ENCODE results near the gene C3orf20.
A peak's percentile ranks its signal among the peaks of the same experiment; 100 is the strongest.
"Not testable (repeated sequence)": the region's sequence is repeated elsewhere in the genome, so short reads cannot be mapped to it uniquely, and the experiment has no call there.

C3orf20 gene

DNA sequence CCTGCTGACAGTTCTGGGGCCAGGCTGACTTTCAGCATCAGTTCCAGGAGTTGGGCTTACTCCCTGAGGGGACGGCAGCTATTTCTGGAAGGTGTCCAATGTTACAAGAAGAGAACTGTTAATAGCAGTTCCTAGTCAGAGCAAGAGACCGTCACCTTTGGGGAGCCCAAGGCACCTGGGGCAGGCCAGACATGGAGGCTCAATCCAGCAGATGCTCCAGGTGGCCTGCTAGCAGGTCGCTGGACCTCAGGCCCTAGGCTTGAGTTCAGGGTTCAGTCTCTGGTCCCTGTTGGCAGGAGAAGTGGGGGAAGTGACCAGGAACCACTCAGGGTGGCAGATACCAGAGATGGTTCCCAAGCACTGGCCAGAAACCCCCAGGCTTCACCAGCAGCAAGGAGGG is 25.9 kb downstream of the C3orf20 start:
- DNase-seq, result no peak

DNA sequence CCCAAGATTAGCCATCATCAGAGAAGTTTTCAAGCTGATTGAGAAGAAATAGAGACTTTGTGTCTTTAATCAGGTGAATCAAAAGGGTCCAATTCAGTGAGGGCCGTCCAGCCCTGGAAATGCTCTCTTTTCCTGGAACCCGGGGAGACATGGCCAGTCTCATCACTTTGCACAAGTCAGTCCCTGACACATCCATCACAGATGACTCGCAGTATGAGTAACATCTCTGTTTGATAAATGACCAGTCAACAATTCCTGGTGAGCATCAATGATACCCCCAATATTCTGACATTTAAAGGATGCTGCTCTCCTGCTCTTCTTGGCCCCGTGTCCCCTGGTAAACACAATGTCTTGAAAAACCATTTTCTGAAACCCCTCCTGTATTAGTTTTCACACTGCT is 26.7 kb downstream of the C3orf20 start:
- DNase-seq, result no peak

DNA sequence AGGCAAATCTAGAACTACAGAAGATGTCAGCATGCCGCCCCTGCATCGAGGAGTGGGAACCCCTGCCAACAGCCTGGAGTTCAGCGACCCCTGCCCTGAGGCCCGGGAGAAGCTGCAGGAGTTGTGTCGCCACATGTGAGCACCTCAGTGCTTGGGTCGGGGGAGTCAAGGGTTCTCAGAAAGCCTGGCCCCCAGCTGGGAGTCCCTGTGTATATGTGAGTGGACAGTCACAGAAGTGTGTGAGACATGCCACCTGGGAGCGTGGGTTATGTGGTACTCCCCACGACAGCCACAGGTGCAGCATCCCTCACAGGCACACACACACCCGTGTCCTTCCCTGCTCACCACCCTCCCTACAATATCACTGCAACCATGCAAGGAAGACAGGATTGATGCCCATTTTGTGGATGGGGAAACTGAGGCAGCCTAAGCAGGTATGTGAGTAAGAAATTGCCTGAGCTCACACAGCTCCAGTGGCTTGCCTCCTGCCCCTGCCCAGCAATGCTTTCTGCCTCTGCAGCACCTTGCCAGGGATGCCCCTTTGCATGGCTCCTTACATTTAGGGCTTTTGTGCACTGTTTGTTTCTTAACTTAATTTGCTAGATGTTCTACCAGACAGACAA is 28.3 kb downstream of the C3orf20 start:
- no peak for DNase-seq

DNA sequence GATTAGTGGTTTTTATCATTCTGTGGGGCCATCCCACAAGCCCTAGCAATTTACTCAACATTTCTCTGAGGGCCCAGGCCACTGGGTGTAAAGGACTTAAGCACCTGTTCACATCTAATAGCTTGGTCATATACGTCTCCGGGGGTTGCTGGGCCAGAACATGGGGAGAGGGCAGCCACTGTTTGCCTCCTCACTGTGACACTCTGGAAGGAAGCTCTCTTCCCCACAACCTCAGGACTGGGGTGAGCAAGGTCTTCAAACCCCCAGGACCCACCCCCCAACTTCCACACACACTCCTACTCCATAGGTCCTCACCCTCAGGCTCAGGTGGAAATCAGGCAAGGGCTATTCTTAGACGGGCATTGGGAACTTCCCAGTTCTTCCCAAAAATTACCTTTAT is 28.9 kb downstream of the C3orf20 start:
- DNase-seq, result no peak

DNA sequence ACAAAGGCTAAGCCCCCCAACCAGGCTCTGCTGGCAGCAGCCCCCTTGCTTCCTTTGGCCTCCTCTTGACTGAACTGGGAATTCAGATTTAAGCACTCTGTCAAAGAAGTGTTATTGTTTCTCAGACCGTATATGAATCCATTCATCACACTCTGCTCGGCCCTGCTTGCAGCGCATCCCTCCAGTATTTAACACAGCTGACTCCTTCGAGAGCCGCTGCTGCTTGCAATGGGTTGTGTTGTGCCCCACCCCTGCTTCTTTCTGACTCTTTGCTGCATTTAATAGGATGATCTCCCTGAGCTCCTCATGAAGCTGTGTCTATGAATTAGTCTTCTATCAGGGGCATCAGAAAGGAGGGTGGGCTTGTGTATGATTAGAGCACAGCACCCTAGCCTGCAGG is 31.2 kb downstream of the C3orf20 start:
- DNase-seq, result no peak

DNA sequence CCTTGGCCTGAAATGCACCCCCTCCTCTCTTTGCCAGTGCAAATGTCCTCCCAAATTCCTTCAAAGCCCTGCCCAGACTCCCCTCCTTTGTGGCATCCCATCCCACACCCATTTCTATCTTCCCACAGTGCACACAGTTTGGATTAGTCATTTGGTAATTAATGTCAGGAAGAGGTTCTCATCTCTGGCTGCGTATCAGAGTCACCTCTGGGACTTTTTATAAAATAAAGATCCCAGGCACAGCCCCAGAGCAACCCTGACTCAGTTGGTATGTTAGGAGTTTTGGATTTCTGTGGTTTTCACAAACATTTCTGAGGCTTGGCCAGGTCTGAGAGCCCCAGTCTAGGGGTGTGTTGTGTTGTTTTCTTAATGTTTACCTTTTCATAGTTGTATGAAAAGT is 41.6 kb downstream of the C3orf20 start:
- no peak for DNase-seq

DNA sequence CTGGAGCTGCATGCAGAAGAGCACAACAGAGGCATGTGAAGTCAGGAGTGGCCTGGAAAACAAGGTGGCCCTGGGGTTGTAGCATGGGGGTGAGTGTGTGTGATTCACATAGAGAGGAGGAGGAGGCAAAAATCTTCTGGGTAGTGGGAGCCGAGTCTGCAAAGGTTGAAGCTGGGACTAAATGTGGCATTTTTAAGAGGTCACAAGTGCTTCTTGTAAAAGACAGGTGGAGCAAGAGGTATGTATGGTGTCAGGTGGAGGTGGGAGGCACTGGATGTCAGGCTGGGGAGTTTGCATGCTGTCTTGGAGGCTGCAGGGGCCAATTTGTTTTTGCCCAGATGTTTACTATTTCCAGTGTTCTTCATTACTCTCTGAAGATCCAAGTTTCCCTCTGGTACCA is 42.4 kb downstream of the C3orf20 start:
- DNase-seq, result no peak

DNA sequence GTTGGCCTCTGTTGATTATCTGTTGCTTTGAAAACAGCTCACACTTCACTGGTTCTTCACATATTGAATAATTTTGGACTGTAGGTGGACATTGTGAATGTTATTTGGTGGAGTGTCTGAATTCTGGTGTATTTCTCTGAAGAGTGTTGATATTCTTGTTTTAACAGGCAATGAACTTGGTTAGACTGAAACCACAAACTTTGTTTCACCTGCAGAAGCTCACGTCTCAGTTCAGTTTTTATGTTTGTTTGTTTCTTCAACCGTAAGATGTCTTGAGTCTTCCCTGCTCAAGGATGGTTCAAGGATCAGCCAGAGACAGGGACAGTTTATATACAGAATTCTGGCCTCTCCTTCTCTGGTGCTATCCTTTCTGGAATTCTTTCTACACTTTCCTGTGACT is 43.6 kb downstream of the C3orf20 start:
- DNase-seq, result no peak

DNA sequence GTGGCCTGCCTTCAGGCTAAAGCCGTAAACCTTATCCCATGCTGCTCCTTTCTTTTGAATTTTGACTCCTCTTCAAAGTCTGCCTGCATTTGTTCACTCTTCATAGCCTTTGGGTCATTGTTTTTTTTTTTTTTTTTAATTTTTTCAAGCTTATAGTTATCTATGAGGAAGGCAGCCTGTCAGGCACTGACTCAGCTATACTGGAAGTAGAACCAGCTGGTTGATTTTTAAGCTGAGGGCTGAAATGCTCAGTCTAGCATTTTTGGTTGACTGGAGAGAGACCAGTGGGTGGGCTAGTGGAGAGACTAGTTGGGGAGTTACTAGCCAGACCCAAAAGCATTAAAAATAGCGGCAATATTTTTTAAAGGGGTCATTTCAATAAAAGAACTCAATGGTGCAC is 44.1 kb downstream of the C3orf20 start:
- no peak for DNase-seq

DNA sequence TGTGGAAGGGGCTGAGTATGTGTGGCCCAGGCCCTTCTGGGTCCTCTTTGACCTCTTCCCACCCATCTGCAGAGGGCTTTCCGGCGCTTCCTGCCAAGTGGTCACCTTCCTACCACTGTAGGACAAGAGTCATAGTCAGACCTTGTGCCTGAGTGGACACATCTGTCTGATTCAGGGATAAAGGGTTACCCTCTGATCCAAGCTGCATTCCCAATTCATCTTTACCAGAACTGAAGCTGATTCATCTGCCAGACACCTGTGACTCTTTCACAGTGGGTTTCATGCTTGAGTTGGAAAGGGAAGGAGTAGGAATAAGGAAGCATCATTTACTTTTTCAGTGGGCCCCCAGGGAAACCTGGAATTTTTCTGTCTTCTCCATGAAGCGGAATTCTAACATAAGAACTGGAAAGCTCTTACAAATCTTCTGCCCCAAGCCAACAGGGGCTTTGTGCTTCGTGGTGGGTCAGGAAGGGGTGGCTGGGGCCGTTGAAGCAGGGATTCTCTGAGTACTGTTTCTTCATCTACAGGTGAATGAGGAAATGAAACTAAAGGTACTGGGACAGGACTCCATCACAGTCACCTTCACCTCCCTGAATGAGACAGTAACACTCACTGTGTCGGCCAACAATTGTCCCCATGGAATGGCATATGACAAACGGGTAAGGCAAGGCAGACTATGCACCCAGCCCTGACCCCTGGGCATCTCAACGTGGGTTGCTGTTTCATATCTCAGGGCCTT is 46.4 kb downstream of the C3orf20 start:
- DNase-seq, result no peak

DNA sequence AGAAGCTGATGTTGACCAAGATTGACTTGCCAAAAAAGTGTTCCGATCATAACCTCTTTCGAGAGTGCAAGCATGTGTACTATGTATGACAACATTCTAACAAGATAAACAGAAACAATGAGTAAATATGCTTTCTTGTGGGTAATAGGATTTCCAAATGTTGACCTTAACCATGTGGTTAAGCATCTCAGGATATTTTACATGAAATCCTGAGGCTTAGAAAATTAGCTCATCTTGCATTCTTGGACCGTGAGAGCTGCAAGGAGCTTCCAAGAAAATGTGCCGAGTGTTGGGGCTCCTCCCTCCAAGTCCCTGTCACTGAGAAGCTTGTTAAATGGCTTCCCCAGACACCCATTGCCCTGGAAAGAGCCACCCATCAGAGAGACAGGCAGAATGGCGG is 50.1 kb downstream of the C3orf20 start:
- DNase-seq, result peak in 2 of 4 experiments; percentile 8 to 9

DNA sequence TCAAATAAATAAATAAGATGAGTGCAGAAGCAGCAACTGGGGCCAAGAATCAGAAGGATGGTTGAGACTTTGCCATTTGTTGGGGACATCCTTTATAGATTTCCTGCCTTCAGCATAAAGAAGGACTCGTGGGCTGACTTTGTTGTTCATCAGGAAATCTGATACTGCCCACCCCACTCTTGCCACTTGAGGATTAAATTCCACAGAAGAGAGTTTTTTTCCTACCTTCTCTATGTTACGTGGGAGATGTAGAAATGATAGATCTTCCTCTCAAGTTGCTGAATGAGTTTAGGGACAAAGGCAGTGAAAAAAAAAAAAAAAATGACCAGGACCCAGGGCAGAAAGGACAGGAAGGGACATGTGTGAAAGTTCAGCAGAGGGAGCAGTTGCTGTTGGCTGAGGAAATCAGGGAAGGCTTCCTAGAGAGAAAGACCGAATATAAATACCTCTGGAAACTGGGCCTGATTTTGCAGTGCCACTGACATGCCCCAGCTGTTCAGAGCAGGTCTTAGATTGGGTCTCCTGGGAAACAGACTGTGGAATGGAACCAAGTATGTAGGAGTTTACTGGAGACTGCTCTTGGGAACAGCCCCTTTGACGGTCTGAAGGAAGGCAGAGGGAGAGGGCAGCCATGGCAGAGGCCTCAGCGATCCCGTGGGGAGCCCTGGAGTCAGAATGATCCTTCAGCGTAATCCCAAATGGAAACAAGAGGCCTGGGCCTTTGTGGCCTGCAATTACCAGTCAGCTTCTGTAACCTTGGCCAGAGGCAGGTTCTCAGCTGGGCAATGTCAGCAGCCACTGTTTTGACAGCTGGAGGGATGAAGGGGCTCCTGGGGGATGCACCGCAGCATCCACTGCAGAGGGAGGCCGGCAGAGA is 50.9 kb downstream of the C3orf20 start:
- DNase-seq, result no peak

DNA sequence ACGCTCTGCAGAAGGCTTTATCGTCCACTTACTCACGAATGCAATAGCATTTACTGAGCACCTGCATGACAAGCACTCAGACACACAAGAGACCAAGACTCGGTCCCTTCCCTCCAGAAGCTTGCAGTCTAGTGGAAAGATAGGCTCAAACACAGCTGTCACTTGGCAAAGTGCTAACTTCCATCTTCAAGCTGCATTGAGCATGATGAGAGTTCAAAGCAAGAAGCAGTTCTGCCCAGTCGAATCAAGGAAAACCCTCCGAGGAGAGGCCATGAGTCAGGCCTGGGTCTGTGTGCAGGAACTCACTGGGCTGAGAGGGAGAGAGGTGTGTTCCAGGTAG is 51.5 kb downstream of the C3orf20 start:
- no peak for DNase-seq

DNA sequence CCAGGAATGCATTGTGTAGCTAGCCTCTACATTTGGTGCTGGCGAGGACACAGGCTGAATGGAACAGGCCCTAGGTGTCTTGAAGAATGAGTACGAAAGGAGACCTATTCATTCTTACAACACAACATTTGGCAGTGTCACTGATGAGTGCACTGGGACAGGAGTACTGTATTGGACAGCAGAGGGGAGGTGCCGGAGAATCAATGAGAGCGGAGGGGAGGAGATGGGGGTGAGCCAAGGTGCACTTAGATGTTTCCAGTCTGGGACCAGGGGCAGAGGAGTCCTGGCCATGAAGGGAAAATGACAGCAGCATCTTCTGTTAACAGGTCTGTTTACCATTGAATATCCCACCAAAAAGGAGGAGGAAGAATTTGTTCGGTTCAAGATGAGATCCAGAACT is 53.2 kb downstream of the C3orf20 start:
- no peak for DNase-seq

DNA sequence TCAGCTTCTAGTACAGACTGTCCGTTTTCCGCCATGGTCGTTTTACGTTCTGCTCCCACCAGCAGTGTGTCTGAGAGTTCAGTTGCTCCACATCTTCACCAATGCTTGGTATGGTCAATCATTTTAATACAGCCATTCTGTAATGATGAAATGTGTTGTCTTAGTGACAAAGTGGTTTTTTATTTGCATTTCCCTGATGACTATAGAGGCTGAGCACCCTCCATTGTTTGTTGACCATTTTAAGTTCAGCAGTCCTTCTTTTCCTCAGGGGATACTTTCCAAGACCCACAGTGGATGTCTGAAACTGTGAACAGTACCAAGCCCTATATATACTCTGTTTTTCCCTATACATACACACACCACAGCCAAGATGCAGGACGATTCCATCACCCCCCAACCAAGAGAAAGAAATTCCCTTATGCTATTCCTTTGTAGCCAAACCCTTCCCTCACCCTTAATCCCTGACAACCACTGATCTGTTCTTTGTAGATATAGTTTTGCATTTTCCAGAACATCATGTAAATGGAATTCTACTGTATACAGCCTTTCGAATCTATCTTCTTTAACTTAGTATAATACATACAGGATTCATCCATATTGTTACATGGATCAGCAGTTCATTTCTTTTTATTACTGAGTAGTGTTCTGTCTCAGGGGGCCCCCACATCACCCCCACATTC is 55.9 kb downstream of the C3orf20 start:
- DNase-seq, result no peak

DNA sequence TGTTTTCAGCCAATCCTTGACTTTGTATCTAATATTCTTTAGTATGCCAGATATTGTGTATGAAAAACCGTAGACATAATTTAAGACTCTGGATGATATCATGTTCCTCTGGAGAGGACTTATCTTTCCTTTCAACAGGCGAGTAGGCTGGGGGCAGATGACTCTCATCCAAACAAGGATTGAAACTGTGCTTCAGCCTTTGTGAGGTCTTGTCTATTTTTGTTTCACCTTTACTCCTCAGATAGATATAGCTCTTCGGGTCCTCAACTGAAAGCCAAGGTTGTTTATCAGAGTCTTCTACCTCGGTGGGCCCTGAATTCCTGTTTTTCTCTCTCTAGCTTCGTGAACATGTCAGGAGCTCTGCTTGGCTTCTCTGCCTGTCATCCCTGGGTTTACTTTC is 66.0 kb downstream of the C3orf20 start:
- no peak for DNase-seq

DNA sequence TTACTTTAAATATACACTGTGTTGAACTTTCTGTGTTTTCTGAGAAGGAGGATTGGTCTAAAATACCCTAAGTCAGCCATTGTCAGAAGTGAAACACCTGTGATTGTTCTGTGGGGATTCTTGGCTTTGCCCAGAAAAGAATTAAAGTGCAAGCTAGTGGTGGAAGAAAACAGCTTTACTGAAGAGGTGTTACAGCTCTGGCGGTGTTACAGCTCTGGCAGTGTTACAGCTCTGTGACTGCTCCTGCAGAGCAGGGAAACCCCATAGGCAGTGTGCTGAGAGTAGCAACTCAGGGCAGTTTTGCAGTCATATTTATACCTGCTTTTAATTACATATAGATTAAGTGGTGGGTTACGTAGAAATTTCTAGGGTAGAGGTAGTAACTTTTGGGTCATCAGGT is 66.6 kb downstream of the C3orf20 start:
- DNase-seq, result no peak

DNA sequence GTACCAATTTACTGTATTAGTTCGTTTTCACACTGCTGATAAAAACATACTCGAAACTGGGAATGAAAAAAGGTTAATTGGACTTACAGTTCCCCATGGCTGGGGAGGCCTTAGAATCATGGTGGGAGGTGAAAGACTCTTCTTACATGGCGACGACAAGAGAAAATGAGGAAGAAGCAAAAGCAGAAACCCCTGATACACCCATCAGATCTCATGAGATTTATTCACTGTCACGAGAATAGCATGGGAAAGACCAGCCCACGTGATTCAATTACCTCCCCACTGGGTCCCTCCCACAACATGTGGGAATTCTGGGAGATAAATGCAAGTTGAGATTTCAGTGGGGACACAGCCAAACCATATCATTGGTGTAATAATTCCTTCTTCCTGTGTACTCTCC is 69.6 kb downstream of the C3orf20 start:
- peak; percentile 32 to 57 (median 48) for DNase-seq

DNA sequence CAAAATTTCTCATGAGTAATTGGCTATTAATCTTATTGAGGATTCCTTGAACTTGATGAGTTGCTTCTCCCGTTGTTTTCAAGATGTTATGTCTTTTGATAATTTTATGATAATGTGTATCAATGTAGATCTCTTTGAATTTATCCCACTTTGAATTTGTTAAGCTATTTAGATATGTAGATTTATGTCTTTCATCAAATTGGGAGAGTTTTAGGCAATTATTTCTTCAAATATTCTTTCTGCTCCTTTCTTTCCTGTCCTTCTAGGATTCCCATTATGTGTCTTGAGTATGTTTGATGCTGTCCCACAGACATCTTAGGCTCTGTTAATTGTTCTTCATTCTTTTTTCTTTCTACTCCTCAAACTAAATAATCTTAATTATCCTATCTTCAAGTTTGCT is 75.7 kb downstream of the C3orf20 start:
- DNase-seq, result no peak

DNA sequence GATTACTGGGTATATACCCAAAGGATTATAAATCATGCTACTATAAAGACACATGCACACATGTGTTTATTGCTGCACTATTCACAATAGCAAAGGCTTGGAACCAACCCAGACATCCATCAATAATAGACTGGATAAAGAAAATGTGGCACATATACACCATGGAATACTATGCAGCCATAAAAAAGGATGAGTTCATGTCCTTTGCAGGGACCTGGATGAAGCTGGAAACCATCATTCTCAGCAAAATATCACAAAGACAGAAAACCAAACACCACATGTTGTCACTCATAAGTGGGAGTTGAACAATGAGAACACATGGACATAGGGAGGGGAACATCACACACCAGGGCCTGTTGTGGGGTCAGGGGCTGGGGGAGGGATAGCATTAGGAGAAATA is 78.0 kb downstream of the C3orf20 start:
- not testable (repeated sequence) for DNase-seq

DNA sequence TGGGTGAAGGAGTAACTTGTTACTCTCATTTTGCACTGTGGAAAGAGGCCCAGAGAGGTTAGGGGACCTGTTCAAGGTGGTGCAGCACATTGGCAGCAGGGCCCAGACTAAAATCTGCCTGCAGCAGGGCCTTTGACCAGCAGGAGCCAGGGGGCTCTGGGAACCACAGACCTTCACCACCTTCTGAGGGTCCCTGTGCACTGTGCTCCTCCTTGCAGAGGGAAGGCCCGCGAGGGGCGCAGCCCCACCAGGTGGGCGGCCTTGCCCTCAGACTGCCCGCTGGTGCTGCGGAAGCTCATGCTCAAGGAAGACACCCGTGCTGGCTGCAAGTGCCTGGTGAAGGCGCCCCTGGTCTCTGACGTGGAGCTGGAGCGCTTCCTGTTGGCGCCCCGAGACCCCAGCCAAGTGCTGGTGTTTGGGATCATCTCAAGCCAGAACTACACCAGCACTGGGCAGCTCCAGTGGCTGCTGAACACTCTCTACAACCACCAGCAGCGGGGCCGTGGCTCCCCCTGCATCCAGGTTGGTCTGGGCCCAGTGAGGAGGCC is 82.3 kb downstream of the C3orf20 start:
- no peak for DNase-seq

DNA sequence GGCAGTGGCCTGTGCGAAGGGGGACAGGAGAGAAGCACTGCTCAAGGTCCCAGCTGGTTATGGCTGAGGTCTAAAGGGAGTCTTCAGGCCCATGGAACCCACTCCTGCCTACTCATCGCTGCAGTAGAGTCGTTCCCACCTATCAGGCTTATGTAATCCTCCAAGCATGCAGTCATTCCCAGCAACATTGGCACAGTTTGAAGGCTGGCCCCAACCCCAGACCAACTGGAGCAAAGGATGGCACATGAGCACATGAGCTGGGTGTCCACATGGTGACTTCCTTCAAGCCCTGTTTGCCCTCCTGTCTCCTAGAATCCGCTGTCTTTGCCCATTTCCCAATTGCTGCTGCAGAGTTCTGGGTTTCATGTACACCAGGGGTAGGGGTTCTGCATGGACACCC is 83.4 kb downstream of the C3orf20 start:
- DNase-seq, result no peak

DNA sequence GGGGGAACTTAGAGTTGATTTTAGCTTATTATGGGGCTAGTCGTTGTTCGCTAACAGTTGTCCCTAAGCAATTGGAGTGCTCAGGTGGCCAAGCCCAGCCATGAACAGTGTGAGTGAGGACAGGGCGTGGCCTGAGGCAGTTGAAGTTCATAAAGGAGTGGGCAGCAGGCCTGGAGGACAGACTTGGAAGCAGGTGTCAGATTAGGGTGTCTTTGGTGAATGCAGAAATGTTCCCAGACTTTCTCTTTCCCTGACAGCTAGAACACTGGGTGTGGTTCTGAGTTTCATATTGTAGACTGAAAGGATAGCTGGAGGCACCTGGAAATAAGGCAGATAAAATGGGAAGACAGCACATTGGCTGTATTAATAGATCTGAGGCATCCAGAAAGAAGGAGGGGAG is 84.0 kb downstream of the C3orf20 start:
- DNase-seq, result no peak

All from suppressor macrophage (primary cell).